Spleen (tissue), 11 donors: Measurements from ENCODE around the gene DUSP22. TPM values are rescaled to one million over a fixed set of nuclear protein-coding genes. Genes with fewer than 3 reads are reported as not detected.

Experiments used
- DNase-seq: peaks from one replicate; pipeline ENCODE4 v3.0.0-alpha.2; 2020
- H3K27ac ChIP-seq, 8 donors: fragments of 200-600 bp; sonication (generic) in 7 of 8; 1 replicate in 4 of 8; 2 replicates in 4 of 8; pipeline versions ENCODE4 v1.5.0 to v1.8.0; 2016 to 2021; ENCODE audit warnings: inconsistent platforms in 4 of 8, mild to moderate bottlenecking in 4 of 8, moderate library complexity in 1 of 8
- H3K27me3 ChIP-seq, 7 donors: fragments of 200-600 bp; sonication (generic) in 6 of 7; replicated peaks in 1 of 7; 1 replicate in 4 of 7; 2 replicates in 3 of 7; pipeline versions ENCODE4 v1.5.0 to v1.8.0; 2016 to 2021; ENCODE audit warnings: inconsistent platforms in 3 of 7, mild to moderate bottlenecking in 1 of 7
- H3K36me3 ChIP-seq, 6 donors: fragments of 200-600 bp; sonication (generic) in 5 of 6; 1 replicate in 4 of 6; 2 replicates in 2 of 6; pipeline versions ENCODE4 v1.5.0 to v1.8.0; 2016 to 2021; ENCODE audit warnings: inconsistent platforms in 2 of 6
- H3K4me1 ChIP-seq, 6 donors: fragments of 200-600 bp; sonication (generic) in 5 of 6; 1 replicate in 3 of 6; 2 replicates in 3 of 6; pipeline versions ENCODE4 v1.5.0 to v1.8.0; 2016 to 2021; ENCODE audit warnings: inconsistent platforms in 3 of 6
- H3K4me3 ChIP-seq, 8 donors: fragments of 200-600 bp; sonication (generic) in 7 of 8; 1 replicate in 4 of 8; 2 replicates in 4 of 8; pipeline versions ENCODE4 v1.5.0 to v1.8.0; 2016 to 2021; ENCODE audit warnings: inconsistent platforms in 4 of 8, mild to moderate bottlenecking in 4 of 8, moderate library complexity in 2 of 8
- H3K9me3 ChIP-seq, 8 donors: fragments of 200-600 bp; sonication (generic) in 7 of 8; 1 replicate in 4 of 8; 2 replicates in 4 of 8; pipeline versions ENCODE4 v1.5.0 to v1.8.0; 2016 to 2021; ENCODE audit warnings: inconsistent platforms in 4 of 8
- CTCF ChIP-seq, 11 experiments: fragments of 200-600 bp in 7 of 11; fragments of 450-650 bp in 4 of 11; sonication (generic) in 4 of 11; IDR thresholded peaks in 8 of 11; conservative IDR thresholded peaks in 3 of 11; 1 replicate in 7 of 11; 2 replicates in 4 of 11; pipeline versions ENCODE4 v1.4.0 to v1.8.0; 2016 to 2021; ENCODE audit warnings: antibody characterized with exemption in 11 of 11, inconsistent platforms in 4 of 11, mild to moderate bottlenecking in 1 of 11
- POLR2A ChIP-seq, 3 donors: fragments of 450-650 bp; IDR thresholded peaks; one replicate each; pipeline ENCODE4 v1.5.1; 2017; ENCODE audit warnings: antibody characterized with exemption in 3 of 3, mild to moderate bottlenecking in 1 of 3
- POLR2AphosphoS5 ChIP-seq, 3 donors: sonication (generic); formaldehyde crosslinking; IDR thresholded peaks; one replicate each; pipeline ENCODE4 v1.5.1; 2017; ENCODE audit warnings: antibody characterized with exemption in 3 of 3
- WGBS, 5 donors: extraction: QIAGEN DNeasy Blood & Tissue Kit in 3 of 5; methylation state at CpG; one replicate each; pipeline versions ENCODE4 v1.1.5 to v1.1.7; 2013 to 2018; 5-methylcytosine and 5-hydroxymethylcytosine counted together
- intact Hi-C: fragments of 100-400 bp; cut with DNase I; formaldehyde crosslinking; loops from one replicate; pipeline ENCODE4 v1.15.0; 2023; ENCODE audit warnings: low total_unique reads
- polyA plus RNA-seq, 3 donors: library from polyadenylated mRNA; stranded (reverse); fragments of 200-250 nt; gene quantifications; one replicate each; pipeline ENCODE4 v1.2.1, GENCODE V29; 2013
- total RNA-seq, 7 donors: library from RNA; depleted of rRNA in 3 of 7; stranded (reverse); fragments of >200 nt in 3 of 7; fragmentation: NEBNext Ultra II Directional in 4 of 7; extraction: Animal tissue kit (Norgen Biotek cat#: 25700) in 4 of 7; gene quantifications; one replicate each; pipeline versions ENCODE4 v1.1.0 to v1.2.1, GENCODE V29; 2016 to 2021
- donor health status: healthy with polysubstance abuse.
- donor health status: DM: no; HTN: no; CAD: no; lungs with moderate emphysema.
- donor health status: DM: no; HTN: no; CAD: no.
- donor health status: Bipolar disorder and iron deficiency.
- donor health status: healthy.
- donor health status: DM: no; HTN: no; CAD: no.
- donor health status: DM: yes; HTN: yes; CAD: no.

Gene DUSP22
- total and polyA plus RNA-seq, 10 donors: 41.2 to 120 (median 69.4) TPM

- H3K4me1 ChIP-seq: peaks cover 13 to 38% (median 20%) of the 10 kb centered on the region in 6 donors
- H3K36me3 ChIP-seq: no peaks in the 10 kb centered on the region
- WGBS, 5 donors: 61 to 70% (median 64%) methylated on average over 28 of the region's 28 CpGs
- peak; percentile 86 for DNase-seq
- no peak overlapping the region for H3K27ac ChIP-seq
- H3K9me3 ChIP-seq: peaks cover 0 to 6% (median 0%) of the 10 kb centered on the region in 8 donors
- peaks cover 0 to 31% (median 9%) of the 10 kb centered on the region in 7 donors for H3K27me3 ChIP-seq
- TF ChIP-seq POLR2A (IDR thresholded peaks at IDR 0.05) (no peak), POLR2AphosphoS5 (IDR thresholded peaks at IDR 0.05) (peak; percentile 8 to 39 (median 22)), CTCF (IDR thresholded peaks at IDR 0.05 in 8 of 11, conservative IDR thresholded peaks at IDR 0.05 in 3 of 11) (no peak)
- intact Hi-C loops: no loop called here
- H3K4me3 ChIP-seq: peak overlapping the region in 1 of 8 donors; percentile 6
Measured at GRCh38 chr6:379410-380181, 87.3 kb downstream of the DUSP22 start.

- Histone ChIP-seq H3K9me3 (peaks cover 0 to 6% (median 0%) of the 10 kb centered on the region in 8 donors), H3K36me3 (no peaks in the 10 kb centered on the region), H3K4me3 (no peak overlapping the region), H3K4me1 (peaks cover 13 to 38% (median 20%) of the 10 kb centered on the region in 6 donors), H3K27ac (no peak overlapping the region), H3K27me3 (peaks cover 0 to 31% (median 9%) of the 10 kb centered on the region in 7 donors)
- DNase-seq: peak; percentile 73
- WGBS, 5 donors: 86 to 91% (median 86%) methylated on average over 26 of the region's 26 CpGs
- intact Hi-C loops: no loop called here
- TF ChIP-seq CTCF (IDR thresholded peaks at IDR 0.05 in 8 of 11, conservative IDR thresholded peaks at IDR 0.05 in 3 of 11): no peak
- TF ChIP-seq POLR2AphosphoS5 (IDR thresholded peaks at IDR 0.05): no peak
- no peak for TF ChIP-seq POLR2A (IDR thresholded peaks at IDR 0.05)
Measured at GRCh38 chr6:380234-381218, 88.2 kb downstream of the DUSP22 start.

GRCh38 chr6:381742-382461, 89.6 kb downstream of the DUSP22 start:
- whole genome bisulfite sequencing, 5 donors: 85 to 91% (median 87%) methylated on average over 17 of the region's 17 CpGs
- Histone ChIP-seq H3K4me1 (peaks cover 13 to 34% (median 20%) of the 10 kb centered on the region in 6 donors), H3K27me3 (peaks cover 0 to 35% (median 9%) of the 10 kb centered on the region in 7 donors), H3K4me3 (no peak overlapping the region), H3K27ac (no peak overlapping the region), H3K36me3 (no peaks in the 10 kb centered on the region), H3K9me3 (peaks cover 0 to 6% (median 0%) of the 10 kb centered on the region in 8 donors)
- no peak for TF ChIP-seq POLR2A (IDR thresholded peaks at IDR 0.05)
- no peak for TF ChIP-seq POLR2AphosphoS5 (IDR thresholded peaks at IDR 0.05)
- TF ChIP-seq CTCF (IDR thresholded peaks at IDR 0.05 in 8 of 11, conservative IDR thresholded peaks at IDR 0.05 in 3 of 11): no peak
- DNase-seq: peak; percentile 76
- intact Hi-C loops: no loop called here
